Measurements from ENCODE around the gene PLCB4. TPM values are rescaled to one million over a fixed set of nuclear protein-coding genes. Genes with fewer than 3 reads are reported as not detected.

PLCB4 gene
- total RNA-seq, 1 experiment from 2014 or later: 10.1 TPM

- Histone ChIP-seq H3K18ac (ENCODE audit: insufficient read length, low read depth, low read length) (no peak overlapping the region), H2BK20ac (ENCODE audit: low read depth, low read length, poor library complexity, severe bottlenecking) (no peak overlapping the region), H4K91ac (ENCODE audit: insufficient read length, low read depth, low read length) (no peak overlapping the region), H3T11ph (ENCODE audit: low read length) (no peak overlapping the region), H2AFZ (ENCODE audit: low read length) (no peak overlapping the region), H2BK5ac (ENCODE audit: insufficient read length, low read length) (no peak overlapping the region), H3K23ac (ENCODE audit: insufficient read length, low read depth, low read length) (no peak overlapping the region), H3K4me1 (ENCODE audit: insufficient read depth, low read length) (no peaks in the 10 kb centered on the region), H2AK5ac (ENCODE audit: insufficient read length, low read length) (no peak overlapping the region), H3K79me2 (ENCODE audit: insufficient read depth, low read length) (no peaks in the 10 kb centered on the region), H3K14ac (ENCODE audit: insufficient read depth, low read length) (no peak overlapping the region), H2BK12ac (ENCODE audit: insufficient read length, low read depth, low read length) (no peak overlapping the region), H3K9ac (ENCODE audit: extremely low read depth, insufficient read length, low read length) (no peak overlapping the region), H3K9me3 (ENCODE audit: control insufficient read depth, low read depth, low read length) (no peaks in the 10 kb centered on the region), H4K20me1 (ENCODE audit: control insufficient read depth, insufficient read depth, insufficient read length) (no peaks in the 10 kb centered on the region), H3K79me1 (ENCODE audit: insufficient read depth, low read depth, low read length, poor library complexity, severe bottlenecking) (no peaks in the 10 kb centered on the region), H3K4me2 (ENCODE audit: insufficient read depth, insufficient read length, low read length) (no peak overlapping the region), H3K27ac (ENCODE audit: insufficient read length, low read depth, low read length) (no peak overlapping the region), H4K5ac (ENCODE audit: insufficient read length, low read depth, low read length) (no peak overlapping the region), H3K4ac (ENCODE audit: low read depth, low read length) (no peak overlapping the region), H2BK15ac (ENCODE audit: low read depth, low read length) (no peak overlapping the region), H3K27me3 (ENCODE audit: insufficient read depth, low read length) (no peaks in the 10 kb centered on the region), H3K23me2 (ENCODE audit: insufficient read length, low read depth, low read length, poor library complexity, severe bottlenecking) (no peaks in the 10 kb centered on the region), H2BK120ac (ENCODE audit: low read depth, low read length, poor library complexity, severe bottlenecking) (no peak overlapping the region), H3K56ac (ENCODE audit: insufficient read length, low read depth, low read length) (no peak overlapping the region), H4K8ac (replicated peaks; ENCODE audit: insufficient read length, low read depth, low read length) (no peak overlapping the region)
- DNase-seq: no peak
- TF ChIP-seq CTCF (conservative IDR thresholded peaks at IDR 0.05): no peak
- no peak overlapping the region for H3K4me3 Mint-ChIP-seq
- no CpG with 5 or more reads among the region's 9 CpGs for WGBS (ENCODE audit: extremely low coverage, insufficient read length, low lambda C conversion rate)
- no peaks in the 10 kb centered on the region for H3K27me3 Mint-ChIP-seq (ENCODE audit: low read depth)
- H3K27ac Mint-ChIP-seq: no peak overlapping the region
- no peaks in the 10 kb centered on the region for H3K36me3 Mint-ChIP-seq (ENCODE audit: insufficient read depth in 1 of 3, low read depth in 3 of 3)
- no peaks in the 10 kb centered on the region for H3K9me3 Mint-ChIP-seq
- peaks cover 3 to 4% of the 10 kb centered on the region in 2 experiments; a peak in 1 of 4 replicates for H3K4me1 Mint-ChIP-seq
Observed at GRCh38 chr20:9100691-9101090, 31.8 kb downstream of the PLCB4 start.
